Keratinocyte (primary cell): ENCODE measurements around the gene MEIS2.

Experiments
- EZH2 ChIP-seq: IDR thresholded peaks from one replicate; pipeline ENCODE4 v1.6.1; 2012; ENCODE audit warnings: inconsistent platforms, mild to moderate bottlenecking, low read length, moderate library complexity
- TF ChIP-seq, protein P1 (sequence below), 3 experiments: IDR thresholded peaks in 1 of 3; conservative IDR thresholded peaks in 1 of 3; optimal IDR thresholded peaks in 1 of 3; 2 replicates in 2 of 3; 3 replicates in 1 of 3; pipeline versions ENCODE3 to v1.5.1; 2011; ENCODE audit warnings: low read length in 3 of 3, mild to moderate bottlenecking in 3 of 3, moderate library complexity in 2 of 3, control low read depth in 1 of 3, inconsistent platforms in 1 of 3; ENCODE audit not compliant: insufficient read depth in 2 of 3; ENCODE audit errors: extremely low read depth in 1 of 3

- TF ChIP-seq, protein P1, sequence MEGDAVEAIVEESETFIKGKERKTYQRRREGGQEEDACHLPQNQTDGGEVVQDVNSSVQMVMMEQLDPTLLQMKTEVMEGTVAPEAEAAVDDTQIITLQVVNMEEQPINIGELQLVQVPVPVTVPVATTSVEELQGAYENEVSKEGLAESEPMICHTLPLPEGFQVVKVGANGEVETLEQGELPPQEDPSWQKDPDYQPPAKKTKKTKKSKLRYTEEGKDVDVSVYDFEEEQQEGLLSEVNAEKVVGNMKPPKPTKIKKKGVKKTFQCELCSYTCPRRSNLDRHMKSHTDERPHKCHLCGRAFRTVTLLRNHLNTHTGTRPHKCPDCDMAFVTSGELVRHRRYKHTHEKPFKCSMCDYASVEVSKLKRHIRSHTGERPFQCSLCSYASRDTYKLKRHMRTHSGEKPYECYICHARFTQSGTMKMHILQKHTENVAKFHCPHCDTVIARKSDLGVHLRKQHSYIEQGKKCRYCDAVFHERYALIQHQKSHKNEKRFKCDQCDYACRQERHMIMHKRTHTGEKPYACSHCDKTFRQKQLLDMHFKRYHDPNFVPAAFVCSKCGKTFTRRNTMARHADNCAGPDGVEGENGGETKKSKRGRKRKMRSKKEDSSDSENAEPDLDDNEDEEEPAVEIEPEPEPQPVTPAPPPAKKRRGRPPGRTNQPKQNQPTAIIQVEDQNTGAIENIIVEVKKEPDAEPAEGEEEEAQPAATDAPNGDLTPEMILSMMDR (optimal IDR thresholded peaks at IDR 0.05 in 1 of 3, IDR thresholded peaks at IDR 0.05 in 1 of 3, conservative IDR thresholded peaks at IDR 0.05 in 1 of 3; ENCODE audit: extremely low read depth in 1 of 3, insufficient read depth in 2 of 3, low read length in 3 of 3), result no peak
- no peak for TF ChIP-seq EZH2
Observed at GRCh38 chr15:36960947-36961227, 139.5 kb downstream of the MEIS2 start.
